KOPT-K1 (cell line): ENCODE results near the gene ZNF654.
"Not testable (repeated sequence)": the region's sequence is repeated elsewhere in the genome, so short reads cannot be mapped to it uniquely, and the experiment has no call there.

ENCODE experiments used
- H3K27ac ChIP-seq: fragments of 200-600 bp; sonication (generic); 2 replicates; pipeline ENCODE4 v1.5.1; 2016; ENCODE audit warnings: antibody characterized with exemption, mild to moderate bottlenecking, low read depth, low read length; ENCODE audit not compliant: poor library complexity, severe bottlenecking
- H3K36me3 ChIP-seq: fragments of 200-600 bp; sonication (generic); 2 replicates; pipeline ENCODE4 v1.5.1; 2017; ENCODE audit warnings: antibody characterized with exemption, mild to moderate bottlenecking, low read length, moderate library complexity; ENCODE audit not compliant: insufficient read depth
- H3K9me3 ChIP-seq: fragments of 200-600 bp; sonication (generic); 2 replicates; pipeline ENCODE4 v1.5.1; 2017; ENCODE audit warnings: antibody characterized with exemption, low read length, mild to moderate bottlenecking; ENCODE audit not compliant: insufficient read depth, poor library complexity, severe bottlenecking

The ZNF654 gene

GRCh38 chr3:88147261-88147660 lies 88.2 kb downstream of the ZNF654 start:
- no peaks in the 10 kb centered on the region for H3K9me3 ChIP-seq
- peaks cover 9% of the 10 kb centered on the region for H3K36me3 ChIP-seq
- H3K27ac ChIP-seq = no peak overlapping the region

DNA sequence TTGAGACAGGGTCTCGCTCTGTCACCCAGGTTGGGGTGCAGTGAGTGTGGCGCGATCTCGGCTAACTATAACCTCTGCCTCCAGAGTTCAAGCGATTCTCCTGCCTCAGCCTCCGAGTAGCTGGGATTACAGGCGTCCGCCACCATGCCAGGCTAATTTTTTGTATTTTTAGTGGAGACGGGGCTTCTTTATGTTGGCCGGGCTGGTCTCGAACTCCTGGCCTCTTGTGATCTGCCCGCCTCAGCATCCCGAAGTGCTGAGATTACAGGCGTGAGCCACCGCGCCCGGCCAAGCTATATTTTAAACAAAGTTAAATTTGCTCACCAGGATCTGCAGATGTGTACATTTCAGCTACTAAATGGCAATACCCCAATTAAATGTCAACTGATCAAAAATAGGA lies 89.6 kb downstream of the ZNF654 start:
- H3K27ac ChIP-seq = peak overlapping the region; percentile 94
- peaks cover 13% of the 10 kb centered on the region for H3K36me3 ChIP-seq
- no peaks in the 10 kb centered on the region for H3K9me3 ChIP-seq

DNA sequence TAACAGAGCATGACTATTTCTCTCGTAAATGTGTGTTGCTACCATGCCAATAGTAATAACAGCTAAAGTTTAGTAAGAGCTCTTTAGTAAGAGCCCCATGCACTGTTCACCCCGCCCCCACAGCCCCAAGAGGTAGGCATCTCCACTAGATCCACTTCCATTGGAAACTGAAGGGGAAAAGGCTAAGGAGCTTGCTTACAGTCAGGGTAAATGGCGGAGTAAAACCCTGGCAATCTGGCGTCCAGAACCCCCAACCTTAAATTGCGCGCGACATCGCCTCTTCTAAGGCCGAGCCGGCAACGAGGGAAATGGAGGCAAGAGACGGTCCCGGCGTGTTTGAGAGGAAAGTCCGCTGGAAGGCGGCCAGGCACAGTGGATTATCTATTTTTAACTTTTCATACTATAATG lies 90.0 kb downstream of the ZNF654 start:
- Histone ChIP-seq H3K27ac (peak overlapping the region; percentile 94), H3K36me3 (peaks cover 15% of the 10 kb centered on the region), H3K9me3 (no peaks in the 10 kb centered on the region)

- no peaks in the 10 kb centered on the region for H3K9me3 ChIP-seq
- peaks cover 22% of the 10 kb centered on the region for H3K36me3 ChIP-seq
- H3K27ac ChIP-seq = peak within 1 kb of the TSS; percentile 94
Observed at GRCh38 chr3:88149509-88150362, 90.7 kb downstream of the ZNF654 start, which contains the start of gene C3orf38. Gene C3orf38, plus strand, starts transcription at chr3:88149959. Its CDS starts 94 bp downstream, at chr3:88150053.

GRCh38 chr3:88150371-88150770 lies 91.3 kb downstream of the ZNF654 start:
- Histone ChIP-seq H3K36me3 (peaks cover 28% of the 10 kb centered on the region), H3K9me3 (no peaks in the 10 kb centered on the region), H3K27ac (peak overlapping the region; percentile 94)

DNA sequence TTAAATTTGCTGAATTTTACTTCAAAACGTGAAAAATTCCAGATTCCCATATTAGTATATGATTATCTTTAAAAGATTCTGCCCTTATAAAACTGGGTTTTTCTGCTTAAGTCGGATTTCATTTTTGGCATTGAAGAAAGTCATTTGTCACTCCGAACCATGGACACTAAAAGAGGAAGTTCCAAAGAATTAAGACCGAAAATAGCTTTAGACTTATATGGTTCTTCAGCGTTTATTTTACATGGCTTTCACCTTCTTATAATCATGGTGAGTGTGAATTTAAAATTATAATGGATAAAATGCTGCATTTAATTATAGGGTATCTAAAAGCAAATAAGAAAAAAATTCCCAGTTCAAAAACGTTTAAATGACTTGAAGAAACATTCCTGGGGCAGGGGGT lies 91.8 kb downstream of the ZNF654 start:
- no peaks in the 10 kb centered on the region for H3K9me3 ChIP-seq
- peak overlapping the region; percentile 94 for H3K27ac ChIP-seq
- peaks cover 32% of the 10 kb centered on the region for H3K36me3 ChIP-seq

- Histone ChIP-seq H3K9me3 (no peaks in the 10 kb centered on the region), H3K27ac (peak overlapping the region; percentile 16), H3K36me3 (peaks cover 38% of the 10 kb centered on the region)
Observed at GRCh38 chr3:88151358-88151757, 92.3 kb downstream of the ZNF654 start.

- H3K9me3 ChIP-seq = no peaks in the 10 kb centered on the region
- peaks cover 53% of the 10 kb centered on the region for H3K36me3 ChIP-seq
- H3K27ac ChIP-seq = no peak overlapping the region
Observed at GRCh38 chr3:88152841-88153240, 93.8 kb downstream of the ZNF654 start.

GRCh38 chr3:88166419-88166971 lies 107.4 kb downstream of the ZNF654 start:
- Histone ChIP-seq H3K36me3 (peaks cover 28% of the 10 kb centered on the region), H3K27ac (no peak overlapping the region), H3K9me3 (no peaks in the 10 kb centered on the region)

- Histone ChIP-seq H3K9me3 (no peaks in the 10 kb centered on the region), H3K27ac (no peak overlapping the region), H3K36me3 (peaks cover 22% of the 10 kb centered on the region)
Observed at GRCh38 chr3:88167173-88167572, 108.1 kb downstream of the ZNF654 start.

- Histone ChIP-seq H3K27ac (no peak overlapping the region), H3K9me3 (no peaks in the 10 kb centered on the region), H3K36me3 (peaks cover 17% of the 10 kb centered on the region)
Observed at GRCh38 chr3:88167704-88168103, 108.6 kb downstream of the ZNF654 start.

GRCh38 chr3:88168171-88168570 lies 109.1 kb downstream of the ZNF654 start:
- H3K9me3 ChIP-seq = no peaks in the 10 kb centered on the region
- peaks cover 13% of the 10 kb centered on the region for H3K36me3 ChIP-seq
- no peak overlapping the region for H3K27ac ChIP-seq

- Histone ChIP-seq H3K36me3 (no peaks in the 10 kb centered on the region), H3K27ac (no peak overlapping the region), H3K9me3 (no peaks in the 10 kb centered on the region)
Observed at GRCh38 chr3:88180398-88180999, 121.4 kb downstream of the ZNF654 start.

DNA sequence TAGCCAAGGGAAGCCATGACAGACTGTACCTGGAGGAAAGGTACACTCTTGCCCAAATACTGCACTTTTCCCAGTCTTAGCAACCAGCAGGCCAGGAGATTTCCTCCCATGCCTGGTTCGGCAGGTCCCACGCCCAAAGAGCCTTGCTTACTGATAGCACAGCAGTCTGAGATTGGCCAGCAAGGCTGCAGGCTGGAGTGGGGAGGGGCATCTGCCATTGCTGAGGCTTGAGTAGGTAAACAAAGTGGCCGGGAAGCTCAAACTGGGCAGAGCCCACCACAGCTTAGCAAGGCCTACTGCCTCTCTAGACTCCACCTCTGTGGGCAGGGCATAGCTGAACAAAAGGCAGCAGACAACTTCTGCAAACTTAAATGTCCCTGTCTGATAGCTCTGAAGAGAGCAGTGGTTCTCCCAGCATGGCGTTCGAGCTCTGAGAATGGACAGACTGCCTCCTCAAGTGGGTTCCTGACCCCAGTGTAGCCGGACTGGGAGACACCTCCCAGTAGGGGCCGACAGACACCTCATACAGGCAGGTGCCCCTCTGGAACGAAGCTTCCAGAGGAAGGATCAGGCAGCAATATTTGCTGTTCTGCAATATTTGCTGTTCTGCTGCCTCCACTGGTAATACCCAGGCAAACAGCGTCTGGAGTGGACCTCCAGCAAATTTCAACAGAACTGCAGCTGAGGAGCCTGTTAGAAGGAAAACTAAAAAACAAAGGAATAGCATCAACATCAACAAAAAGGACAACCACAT lies 123.3 kb downstream of the ZNF654 start:
- H3K36me3 ChIP-seq, H3K27ac ChIP-seq, H3K9me3 ChIP-seq: not testable (repeated sequence)

GRCh38 chr3:88188436-88188835 lies 129.4 kb downstream of the ZNF654 start:
- Histone ChIP-seq H3K36me3 (no peaks in the 10 kb centered on the region), H3K27ac (no peak overlapping the region), H3K9me3 (no peaks in the 10 kb centered on the region)
